ENCODE data around the gene ZBTB12. TPM values are rescaled to one million over a fixed set of nuclear protein-coding genes. Genes with fewer than 3 reads are reported as not detected.

Gene ZBTB12, protein sequence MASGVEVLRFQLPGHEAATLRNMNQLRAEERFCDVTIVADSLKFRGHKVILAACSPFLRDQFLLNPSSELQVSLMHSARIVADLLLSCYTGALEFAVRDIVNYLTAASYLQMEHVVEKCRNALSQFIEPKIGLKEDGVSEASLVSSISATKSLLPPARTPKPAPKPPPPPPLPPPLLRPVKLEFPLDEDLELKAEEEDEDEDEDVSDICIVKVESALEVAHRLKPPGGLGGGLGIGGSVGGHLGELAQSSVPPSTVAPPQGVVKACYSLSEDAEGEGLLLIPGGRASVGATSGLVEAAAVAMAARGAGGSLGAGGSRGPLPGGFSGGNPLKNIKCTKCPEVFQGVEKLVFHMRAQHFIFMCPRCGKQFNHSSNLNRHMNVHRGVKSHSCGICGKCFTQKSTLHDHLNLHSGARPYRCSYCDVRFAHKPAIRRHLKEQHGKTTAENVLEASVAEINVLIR
- 3.8 and 7.2 TPM in 2 replicates for total RNA-seq

DNA sequence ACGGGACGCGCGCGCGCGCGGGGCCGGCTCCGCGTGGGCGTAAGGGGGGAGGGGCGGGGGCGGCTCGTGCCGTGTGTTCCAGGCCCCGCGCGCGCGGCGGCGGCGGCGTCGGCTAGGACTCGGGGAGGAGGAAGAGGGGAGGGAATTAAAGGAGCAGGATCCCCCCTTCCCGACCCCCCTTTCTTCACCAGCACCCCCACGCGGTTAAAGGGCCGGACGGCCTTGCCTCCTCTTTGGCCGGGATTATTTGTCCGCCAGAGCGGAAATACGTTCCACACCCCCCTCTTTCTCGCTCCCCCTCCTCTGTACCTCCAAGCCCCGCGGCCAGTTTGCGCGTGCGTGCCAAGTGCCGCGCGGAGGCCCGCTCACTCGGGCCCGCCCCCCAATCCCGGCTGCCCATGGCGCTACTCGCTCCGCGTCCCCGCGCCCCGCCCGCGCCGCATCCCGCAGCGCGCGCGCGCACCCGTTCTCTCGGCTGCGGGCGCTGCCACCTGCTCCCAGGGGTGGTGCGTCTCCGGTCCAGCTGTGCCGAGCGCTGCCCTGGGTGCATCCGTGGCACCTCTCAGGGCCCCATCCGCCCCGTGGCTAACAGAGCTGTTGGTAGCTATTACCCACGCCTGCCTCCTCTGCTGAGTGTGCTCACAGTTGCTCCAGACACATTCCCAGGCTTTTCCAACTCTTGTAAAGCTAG is at the start of gene ZBTB12:
Gene ZBTB12, minus strand, starts transcription at position 134 of the 691 bp plus-strand sequence. CDS start 781 bp downstream, outside the sequence.

DNA sequence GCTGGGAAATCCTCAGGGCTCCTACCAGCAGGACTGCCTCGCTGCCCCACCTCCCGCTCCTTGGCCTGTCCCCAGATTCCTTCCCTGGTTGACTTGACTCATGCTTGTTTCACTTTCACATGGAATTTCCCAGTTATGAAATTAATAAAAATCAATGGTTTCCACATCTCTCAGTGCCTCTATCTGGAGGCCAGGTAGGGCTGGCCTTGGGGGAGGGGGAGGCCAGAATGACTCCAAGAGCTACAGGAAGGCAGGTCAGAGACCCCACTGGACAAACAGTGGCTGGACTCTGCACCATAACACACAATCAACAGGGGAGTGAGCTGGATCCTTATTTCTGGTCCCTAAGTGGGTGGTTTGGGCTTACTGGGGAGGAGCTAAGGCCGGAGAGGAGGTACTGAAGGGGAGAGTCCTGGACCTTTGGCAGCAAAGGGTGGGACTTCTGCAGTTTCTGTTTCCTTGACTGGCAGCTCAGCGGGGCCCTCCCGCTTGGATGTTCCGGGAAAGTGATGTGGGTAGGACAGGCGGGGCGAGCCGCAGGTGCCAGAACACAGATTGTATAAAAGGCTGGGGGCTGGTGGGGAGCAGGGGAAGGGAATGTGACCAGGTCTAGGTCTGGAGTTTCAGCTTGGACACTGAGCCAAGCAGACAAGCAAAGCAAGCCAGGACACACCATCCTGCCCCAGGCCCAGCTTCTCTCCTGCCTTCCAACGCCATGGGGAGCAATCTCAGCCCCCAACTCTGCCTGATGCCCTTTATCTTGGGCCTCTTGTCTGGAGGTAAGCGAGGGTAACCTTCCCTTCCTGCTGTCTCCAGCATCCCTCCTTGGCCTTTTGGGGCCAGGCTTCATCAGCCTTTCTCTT is 43.9 kb upstream of the ZBTB12 start, which contains the start of gene CFB:
Gene CFB, plus strand, starts transcription at position 589 of the 863 bp plus-strand sequence. Its CDS starts 127 bp downstream, at position 716.

DNA sequence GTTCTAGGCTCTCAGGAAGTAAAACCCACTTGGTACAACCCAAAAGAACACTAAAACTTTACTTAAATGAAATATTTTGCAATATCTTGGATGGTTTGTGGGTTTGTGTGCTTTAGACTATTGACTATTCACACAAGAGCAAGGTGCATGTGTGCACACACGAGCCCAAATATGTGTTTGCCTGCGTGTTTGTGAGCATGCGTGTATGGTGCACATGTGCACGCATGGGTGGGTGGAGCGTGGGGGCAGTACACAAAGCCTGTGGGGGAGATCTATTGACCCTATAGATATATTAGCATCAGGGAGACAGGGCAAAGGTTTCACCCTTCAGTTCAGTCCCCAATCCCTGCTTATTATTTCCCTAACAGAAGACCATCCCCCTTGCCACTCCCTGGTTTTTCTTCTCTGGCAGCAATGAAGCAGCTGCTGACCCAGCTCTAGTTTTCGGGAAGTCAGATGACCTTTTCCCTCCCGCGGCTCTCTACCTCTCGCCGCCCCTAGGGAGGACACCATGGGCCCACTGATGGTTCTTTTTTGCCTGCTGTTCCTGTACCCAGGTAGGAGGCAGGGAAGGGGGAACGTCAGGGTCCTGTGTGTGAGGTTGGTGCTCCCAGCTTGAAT is 25.5 kb upstream of the ZBTB12 start, which contains the start of gene C2:
Gene C2, plus strand, starts transcription at position 476 of the 621 bp plus-strand sequence. Its CDS starts 36 bp downstream, at position 512.

DNA sequence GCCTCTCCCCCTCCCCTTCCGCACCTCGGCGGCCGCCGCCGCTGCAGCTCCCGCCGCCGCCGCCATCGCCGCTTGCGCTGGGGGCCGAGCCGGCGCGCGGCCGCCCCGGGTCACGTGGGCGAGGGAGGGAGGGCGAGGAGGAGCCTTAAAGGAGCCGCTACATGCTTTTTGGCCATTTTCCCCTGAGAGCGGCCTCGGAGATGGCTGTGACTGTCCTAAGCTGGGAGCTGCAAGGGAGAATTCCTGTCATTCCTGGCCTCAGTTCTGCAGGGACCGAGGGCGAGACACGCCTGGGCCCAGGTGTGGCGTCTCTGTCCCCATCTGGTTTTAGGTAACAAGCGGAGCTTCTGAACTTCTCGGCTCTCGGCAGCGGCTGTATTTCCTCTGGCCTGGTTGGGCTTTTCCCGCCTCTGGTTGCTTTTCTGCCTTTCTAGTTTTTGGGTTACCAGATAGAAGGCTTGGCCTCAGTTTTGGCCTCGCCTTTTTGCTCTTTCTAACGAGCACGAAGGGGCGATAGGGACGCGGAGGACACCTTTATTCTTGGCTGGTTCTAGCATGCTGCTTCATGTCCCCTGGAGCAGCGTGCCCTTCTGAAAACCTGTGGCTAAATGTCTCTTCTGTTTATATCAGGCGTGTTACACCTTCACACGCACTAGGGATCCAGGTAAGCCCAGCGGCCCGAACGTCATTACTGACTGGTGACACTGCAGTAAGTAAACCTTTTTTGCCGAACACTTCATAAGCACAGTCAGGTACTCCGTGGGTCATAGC is 4.1 kb downstream of the ZBTB12 start, which contains the start of gene EHMT2:
Gene EHMT2, minus strand, starts transcription at position 87 of the 771 bp plus-strand sequence. Its CDS starts 21 bp downstream, at position 66.

DNA sequence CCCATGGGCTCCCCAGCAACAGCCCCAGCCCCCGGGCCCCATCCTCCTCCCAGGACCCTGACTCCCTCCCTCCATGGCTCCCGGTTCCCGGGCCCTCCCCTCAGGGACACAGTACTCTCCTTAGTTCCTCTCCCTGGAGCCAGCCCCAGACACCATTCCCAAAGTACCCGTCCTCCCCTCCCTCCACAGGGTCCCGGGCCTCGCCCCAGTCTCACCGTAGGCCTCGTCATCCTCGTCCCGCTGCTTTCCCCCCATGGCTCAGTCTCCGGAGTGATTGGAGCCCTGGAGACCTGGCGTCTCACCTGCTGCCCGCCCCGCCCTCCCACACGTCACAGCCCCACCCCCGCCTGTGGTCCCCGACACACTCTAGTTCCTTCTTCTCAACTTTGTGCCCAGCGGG is 23.2 kb downstream of the ZBTB12 start, which contains the start of gene SLC44A4:
Gene SLC44A4, minus strand, starts transcription at position 272 of the 400 bp plus-strand sequence. Its CDS starts 17 bp downstream, at position 255.

DNA sequence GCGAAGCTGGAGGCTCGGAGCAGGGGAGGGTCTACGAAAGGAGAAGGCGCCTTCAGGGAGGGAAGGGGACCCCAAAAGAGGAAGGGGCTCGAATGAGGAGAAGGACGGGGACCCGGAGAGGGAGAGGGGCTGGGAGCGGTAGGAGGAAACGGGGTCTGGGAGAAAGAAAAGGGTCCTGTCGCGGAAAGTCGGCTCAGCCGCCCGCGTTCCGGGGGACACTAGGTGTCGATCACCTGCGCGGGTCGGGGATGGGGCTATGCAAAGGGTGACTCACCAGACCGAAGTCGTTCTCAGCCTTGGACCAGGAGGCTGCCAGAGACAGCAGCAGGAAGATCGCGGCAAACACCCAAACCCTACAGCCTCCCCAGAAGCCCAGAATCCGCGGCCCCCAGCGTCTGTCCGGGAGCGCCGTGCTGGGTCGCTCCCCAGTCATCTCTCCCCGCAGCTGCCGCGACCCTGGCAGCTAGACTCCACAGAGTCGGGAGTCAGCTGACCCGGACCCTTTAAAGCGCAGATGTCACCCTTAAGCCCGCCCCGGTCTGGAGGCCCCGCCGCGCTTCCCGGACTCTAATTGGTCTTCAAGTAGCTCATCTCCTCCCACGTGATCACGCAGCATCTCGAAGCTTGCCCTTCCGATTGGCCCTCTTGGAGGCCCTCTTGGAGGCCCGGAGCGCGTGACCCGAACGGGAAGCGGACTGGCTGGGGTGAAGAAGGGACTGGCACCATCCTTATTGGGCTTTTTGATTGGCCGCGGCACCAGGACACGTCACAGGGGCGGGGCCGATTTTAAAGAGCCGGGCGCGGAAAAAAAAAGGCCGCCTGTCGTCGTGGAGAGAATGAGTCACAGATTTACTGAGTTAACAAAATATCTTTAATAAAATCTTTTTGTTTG is 39.3 kb downstream of the ZBTB12 start, which contains the start of gene NEU1:
Gene NEU1, minus strand, starts transcription at position 478 of the 892 bp plus-strand sequence. Its CDS starts 45 bp downstream, at position 433.

Other genes with a start within 250 kb of the ZBTB12 start
- 64.6 and 88.0 TPM in 2 replicates for gene BAG6, start 249.4 kb downstream of the ZBTB12 start, total RNA-seq
- gene APOM, start 246.2 kb downstream of the ZBTB12 start, total RNA-seq: 1.3 and 2.8 TPM in 2 replicates
- 17.9 and 23.8 TPM in 2 replicates for gene C6orf47, start 241.3 kb downstream of the ZBTB12 start, total RNA-seq
- 13.4 and 14.3 TPM in 2 replicates for gene GPANK1, start 237.1 kb downstream of the ZBTB12 start, total RNA-seq
- 97.7 and 99.1 TPM in 2 replicates for gene CSNK2B, start 236.0 kb downstream of the ZBTB12 start, total RNA-seq
- gene LY6G5B, start 232.1 kb downstream of the ZBTB12 start, total RNA-seq: 2.1 and 2.6 TPM in 2 replicates
- 0.09 and 0.43 TPM in 2 replicates for gene LY6G5C, start 221.0 kb downstream of the ZBTB12 start, total RNA-seq
- gene ABHD16A, start 198.8 kb downstream of the ZBTB12 start, total RNA-seq: 65.4 and 70.2 TPM in 2 replicates
- not detected in 2 replicates for gene LY6G6F, start 195.2 kb downstream of the ZBTB12 start, total RNA-seq
- gene LY6G6D, start 186.7 kb downstream of the ZBTB12 start, total RNA-seq: not detected in 2 replicates
- not detected in 2 replicates for gene LY6G6C, start 180.3 kb downstream of the ZBTB12 start, total RNA-seq
- not detected in 2 replicates for gene MPIG6B, start 178.7 kb downstream of the ZBTB12 start, total RNA-seq
- gene DDAH2, start 172.8 kb downstream of the ZBTB12 start, total RNA-seq: 74.1 and 102 TPM in 2 replicates
- 529 and 547 TPM in 2 replicates for gene CLIC1, start 165.6 kb downstream of the ZBTB12 start, total RNA-seq
- gene MSH5, start 162.1 kb downstream of the ZBTB12 start, total RNA-seq: 3.2 and 3.3 TPM in 2 replicates
- 0.28 TPM in 2 replicates for gene SAPCD1, start 139.4 kb downstream of the ZBTB12 start, total RNA-seq
- 0.14 and 0.28 TPM in 2 replicates for gene VWA7, start 124.8 kb downstream of the ZBTB12 start, total RNA-seq
- 36.0 and 38.7 TPM in 2 replicates for gene VARS1, start 106.3 kb downstream of the ZBTB12 start, total RNA-seq
- 22.3 and 27.3 TPM in 2 replicates for gene LSM2, start 95.1 kb downstream of the ZBTB12 start, total RNA-seq
- gene HSPA1L, start 86.8 kb downstream of the ZBTB12 start, total RNA-seq: 1.7 and 1.9 TPM in 2 replicates
- 63.6 and 87.8 TPM in 2 replicates for gene HSPA1A, start 86.5 kb downstream of the ZBTB12 start, total RNA-seq
- 113 and 131 TPM in 2 replicates for gene HSPA1B, start 74.3 kb downstream of the ZBTB12 start, total RNA-seq
- 88.7 and 119 TPM in 2 replicates for gene NEU1, start 39.3 kb downstream of the ZBTB12 start, total RNA-seq
- not detected in 2 replicates for gene SLC44A4, start 23.1 kb downstream of the ZBTB12 start, total RNA-seq
- 48.6 and 68.9 TPM in 2 replicates for gene EHMT2, start 4.4 kb downstream of the ZBTB12 start, total RNA-seq
- gene C2, start 25.6 kb upstream of the ZBTB12 start, total RNA-seq: 5.4 and 8.4 TPM in 2 replicates
- gene CFB, start 44.0 kb upstream of the ZBTB12 start, total RNA-seq: 46.1 and 61.2 TPM in 2 replicates
- 87.3 and 111 TPM in 2 replicates for gene NELFE, start 56.9 kb upstream of the ZBTB12 start, total RNA-seq
- gene SKIC2, start 57.1 kb upstream of the ZBTB12 start, total RNA-seq: 54.3 and 84.7 TPM in 2 replicates
- gene DXO, start 70.1 kb upstream of the ZBTB12 start, total RNA-seq: 11.4 and 12.5 TPM in 2 replicates
- 7.3 and 11.3 TPM in 2 replicates for gene C4A, start 80.0 kb upstream of the ZBTB12 start, total RNA-seq
- gene C4B, start 112.7 kb upstream of the ZBTB12 start, total RNA-seq: 5.5 and 9.3 TPM in 2 replicates
- gene CYP21A2, start 136.3 kb upstream of the ZBTB12 start, total RNA-seq: not detected in 2 replicates
- 91.2 and 144 TPM in 2 replicates for gene TNXB, start 207.3 kb upstream of the ZBTB12 start, total RNA-seq
- 10.8 and 11.6 TPM in 2 replicates for gene ATF6B, start 226.2 kb upstream of the ZBTB12 start, total RNA-seq
- gene FKBPL, start 228.2 kb upstream of the ZBTB12 start, total RNA-seq: 5.3 and 5.8 TPM in 2 replicates
- gene PRRT1, start 249.9 kb upstream of the ZBTB12 start, total RNA-seq: 0.14 and 0.18 TPM in 2 replicates

Measured in smooth muscle cell of bladder (primary cell).